Bone marrow (tissue), 2 donors: ENCODE data around the gene CPLANE1.
"Not testable (repeated sequence)": the region's sequence is repeated elsewhere in the genome, so short reads cannot be mapped to it uniquely, and the experiment has no call there.

Source experiments
- DNase-seq, 2 donors: peaks; one replicate each; lab custom pipeline; 2025; lab: John Stamatoyannopoulos, UW

The CPLANE1 gene

GRCh38 chr5:37248970-37249814 lies at the start of gene CPLANE1:
Gene CPLANE1, minus strand, starts transcription at chr5:37249376. Its CDS starts 1,678 bp downstream, at chr5:37247698.
- peak; percentile 43 to 58 for DNase-seq

- not testable (repeated sequence) for DNase-seq
These were observed 47.1 kb upstream of the CPLANE1 start for GRCh38 chr5:37296313-37296712.

- no peak for DNase-seq
These were observed 34.1 kb upstream of the CPLANE1 start for GRCh38 chr5:37283214-37283820.

GRCh38 chr5:37275511-37275910 lies 26.3 kb upstream of the CPLANE1 start:
- DNase-seq: no peak

- no peak for DNase-seq
These were observed 23.3 kb upstream of the CPLANE1 start for GRCh38 chr5:37272511-37272910.

GRCh38 chr5:37268100-37268499 lies 18.9 kb upstream of the CPLANE1 start:
- not testable (repeated sequence) for DNase-seq

- no peak for DNase-seq
These were observed 6.7 kb upstream of the CPLANE1 start for GRCh38 chr5:37255774-37256358.

GRCh38 chr5:37254581-37254980 lies 5.4 kb upstream of the CPLANE1 start:
- no peak for DNase-seq

- DNase-seq: no peak
These were observed 2.5 kb upstream of the CPLANE1 start for GRCh38 chr5:37251665-37252064.

GRCh38 chr5:37249815-37250164 lies 614 bp upstream of the CPLANE1 start:
- no peak for DNase-seq

- DNase-seq: no peak
These were observed 681 bp downstream of the CPLANE1 start for GRCh38 chr5:37248421-37248969.

GRCh38 chr5:37247496-37247895 lies 1.7 kb downstream of the CPLANE1 start:
- DNase-seq: no peak

GRCh38 chr5:37247036-37247435 lies 2.1 kb downstream of the CPLANE1 start:
- no peak for DNase-seq

GRCh38 chr5:37234288-37234687 lies 14.9 kb downstream of the CPLANE1 start:
- DNase-seq: no peak

- DNase-seq: no peak
These were observed 22.8 kb downstream of the CPLANE1 start for GRCh38 chr5:37226377-37226776.

- DNase-seq: no peak
These were observed 27.0 kb downstream of the CPLANE1 start for GRCh38 chr5:37222181-37222580.

- DNase-seq: not testable (repeated sequence)
These were observed 28.8 kb downstream of the CPLANE1 start for GRCh38 chr5:37220426-37220825.

- not testable (repeated sequence) for DNase-seq
These were observed 29.8 kb downstream of the CPLANE1 start for GRCh38 chr5:37219384-37219783.

- no peak for DNase-seq
These were observed 31.2 kb downstream of the CPLANE1 start for GRCh38 chr5:37217976-37218375.

- DNase-seq: no peak
These were observed 34.6 kb downstream of the CPLANE1 start for GRCh38 chr5:37214550-37214949.

- DNase-seq: no peak
These were observed 37.1 kb downstream of the CPLANE1 start for GRCh38 chr5:37212096-37212495.

- DNase-seq: no peak
These were observed 37.5 kb downstream of the CPLANE1 start for GRCh38 chr5:37211661-37212060.
